GM06990 (cell line): ENCODE results near the gene GPR87.

ENCODE experiments used
- DNase-seq: peaks from one replicate; pipeline ENCODE4 v3.0.0-alpha.2; 2011; ENCODE audit not compliant: insufficient read length; ENCODE audit errors: extremely low read depth
- H3K27me3 ChIP-seq: replicated peaks from 2 replicates; pipeline ENCODE4 v1.6.0; 2011; ENCODE audit warnings: low read length; ENCODE audit not compliant: control insufficient read depth, insufficient read depth
- H3K36me3 ChIP-seq: 2 replicates; pipeline ENCODE4 v1.5.1; 2011; ENCODE audit warnings: low read length; ENCODE audit not compliant: control insufficient read depth, insufficient read depth
- H3K4me3 ChIP-seq: replicated peaks from 2 replicates; pipeline ENCODE4 v1.5.1; 2011; ENCODE audit warnings: low read depth, mild to moderate bottlenecking, control low read depth, low read length
- TF ChIP-seq, protein P1 (sequence below): IDR thresholded peaks from 2 replicates; pipeline ENCODE4 v1.5.1; 2011; ENCODE audit warnings: low read length, control low read depth, mild to moderate bottlenecking, inconsistent platforms; ENCODE audit not compliant: insufficient read depth, poor library complexity, severe bottlenecking

Gene GPR87

DNA sequence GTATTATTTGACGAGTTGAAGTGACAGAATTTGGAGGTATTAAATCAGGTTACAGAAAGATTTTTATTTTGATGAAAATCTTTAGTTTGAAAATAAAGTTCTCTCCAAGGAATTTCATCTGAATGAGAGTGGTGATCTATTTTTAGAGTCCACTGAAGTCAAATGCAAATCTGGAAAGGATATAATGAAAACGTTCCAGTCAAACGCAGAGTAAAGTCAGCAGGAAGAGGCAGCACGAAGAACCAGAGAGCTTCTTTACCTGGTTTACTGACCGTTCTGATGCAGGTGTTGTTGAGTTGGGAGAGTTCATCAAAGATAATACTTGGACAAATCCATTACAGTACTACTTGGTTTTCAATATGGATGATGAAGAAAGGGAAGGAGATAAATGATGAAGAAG, 47.0 kb downstream of the GPR87 start:
- Histone ChIP-seq H3K27me3 (no peaks in the 10 kb centered on the region), H3K4me3 (no peak overlapping the region), H3K36me3 (no peaks in the 10 kb centered on the region)
- TF ChIP-seq, protein P1, sequence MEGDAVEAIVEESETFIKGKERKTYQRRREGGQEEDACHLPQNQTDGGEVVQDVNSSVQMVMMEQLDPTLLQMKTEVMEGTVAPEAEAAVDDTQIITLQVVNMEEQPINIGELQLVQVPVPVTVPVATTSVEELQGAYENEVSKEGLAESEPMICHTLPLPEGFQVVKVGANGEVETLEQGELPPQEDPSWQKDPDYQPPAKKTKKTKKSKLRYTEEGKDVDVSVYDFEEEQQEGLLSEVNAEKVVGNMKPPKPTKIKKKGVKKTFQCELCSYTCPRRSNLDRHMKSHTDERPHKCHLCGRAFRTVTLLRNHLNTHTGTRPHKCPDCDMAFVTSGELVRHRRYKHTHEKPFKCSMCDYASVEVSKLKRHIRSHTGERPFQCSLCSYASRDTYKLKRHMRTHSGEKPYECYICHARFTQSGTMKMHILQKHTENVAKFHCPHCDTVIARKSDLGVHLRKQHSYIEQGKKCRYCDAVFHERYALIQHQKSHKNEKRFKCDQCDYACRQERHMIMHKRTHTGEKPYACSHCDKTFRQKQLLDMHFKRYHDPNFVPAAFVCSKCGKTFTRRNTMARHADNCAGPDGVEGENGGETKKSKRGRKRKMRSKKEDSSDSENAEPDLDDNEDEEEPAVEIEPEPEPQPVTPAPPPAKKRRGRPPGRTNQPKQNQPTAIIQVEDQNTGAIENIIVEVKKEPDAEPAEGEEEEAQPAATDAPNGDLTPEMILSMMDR, result no peak
- no peak for DNase-seq

DNA sequence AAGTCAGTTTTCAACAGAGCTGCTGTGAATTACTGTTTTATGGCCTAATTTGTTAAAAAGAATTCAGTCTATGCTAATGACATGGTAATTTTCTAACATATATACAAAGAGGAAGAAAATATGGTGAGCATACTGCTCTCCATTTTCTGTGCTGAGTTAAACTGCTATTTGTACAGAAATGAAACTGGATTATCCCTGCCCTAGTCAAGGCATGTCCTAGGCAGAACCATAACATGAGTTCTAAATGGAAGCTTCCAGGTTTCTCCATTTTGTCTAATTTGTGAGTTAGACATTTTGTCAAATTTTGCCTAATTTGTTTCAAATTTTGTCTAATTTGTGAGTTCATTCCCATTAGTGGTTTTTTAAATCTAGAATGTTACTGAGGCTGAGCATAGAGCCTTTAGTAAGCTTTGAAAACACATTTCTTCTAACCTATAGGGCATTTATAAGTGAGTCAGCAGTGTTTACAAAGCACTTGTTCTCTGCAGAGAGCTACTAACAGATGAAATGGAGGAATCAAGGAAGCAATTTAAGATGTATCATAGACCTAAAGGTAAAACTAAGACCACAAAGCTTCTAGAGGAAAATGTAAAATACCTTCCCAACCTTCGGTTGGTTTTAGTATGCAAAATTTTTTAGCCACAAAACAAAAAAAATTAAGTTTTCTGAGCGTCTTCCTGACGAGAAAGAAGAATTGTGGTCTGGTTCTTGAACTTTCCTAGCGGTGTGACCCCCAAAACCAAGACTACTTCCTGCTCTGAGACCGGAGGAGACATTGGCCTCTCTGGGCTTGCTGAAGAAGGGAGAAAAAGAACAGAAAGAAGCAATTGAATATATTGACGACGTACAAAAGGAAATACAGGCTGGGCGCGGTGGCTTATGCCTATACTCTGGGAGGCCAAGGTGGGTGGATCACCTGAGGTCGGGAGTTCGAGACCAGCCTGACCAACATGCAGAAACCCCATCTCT, 48.1 kb downstream of the GPR87 start:
- peak; percentile 37 for DNase-seq

DNA sequence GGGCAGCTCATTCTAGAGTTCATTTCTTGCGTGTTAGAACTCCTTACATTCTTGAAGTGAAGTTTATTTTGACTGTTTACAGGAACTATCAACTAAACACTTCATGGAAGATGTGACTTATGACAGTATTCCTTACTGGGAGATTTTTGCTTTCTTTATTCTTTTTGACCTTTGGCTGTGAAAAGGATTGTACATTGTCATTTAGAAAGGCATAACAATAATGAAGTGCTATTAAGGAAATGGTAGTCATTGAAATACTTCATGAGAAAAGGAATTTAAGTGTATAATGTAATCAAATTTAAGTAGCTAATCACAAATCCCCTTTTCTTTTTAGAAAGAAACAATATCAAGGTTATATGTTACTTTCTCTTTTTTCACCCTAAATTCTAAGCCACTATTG, 49.6 kb downstream of the GPR87 start:
- Histone ChIP-seq H3K27me3 (no peaks in the 10 kb centered on the region), H3K4me3 (no peak overlapping the region), H3K36me3 (no peaks in the 10 kb centered on the region)
- TF ChIP-seq, protein P1, result no peak
- DNase-seq, result no peak

More for the DNA sequence above, 48.1 kb downstream of the GPR87 start:
- Histone ChIP-seq H3K36me3 (no peaks in the 10 kb centered on the region), H3K4me3 (no peak overlapping the region), H3K27me3 (no peaks in the 10 kb centered on the region)
- TF ChIP-seq, protein P1, result no peak

DNA sequence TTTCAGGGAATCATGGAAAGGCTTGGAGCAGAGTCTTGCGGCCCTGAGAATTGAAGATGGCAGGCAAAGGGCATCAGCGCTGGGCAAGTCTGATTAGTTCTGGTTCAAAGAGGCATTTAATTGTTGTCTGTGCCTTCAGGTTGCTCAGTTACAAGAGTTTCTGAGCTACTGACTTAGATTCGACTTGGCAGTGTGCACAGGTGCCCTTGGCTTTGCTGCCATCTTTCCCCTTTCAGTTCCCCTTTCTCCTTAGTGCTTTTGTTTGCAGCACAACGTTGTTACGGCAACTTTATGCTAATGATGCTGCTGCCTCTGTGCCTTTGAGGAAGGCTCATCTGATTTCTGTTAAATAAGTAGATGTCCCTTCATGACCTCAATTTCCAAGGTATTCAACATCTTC, 50.8 kb downstream of the GPR87 start:
- TF ChIP-seq, protein P1, result no peak
- peak; percentile 53 for DNase-seq
- Histone ChIP-seq H3K27me3 (no peaks in the 10 kb centered on the region), H3K4me3 (no peak overlapping the region), H3K36me3 (no peaks in the 10 kb centered on the region)

DNA sequence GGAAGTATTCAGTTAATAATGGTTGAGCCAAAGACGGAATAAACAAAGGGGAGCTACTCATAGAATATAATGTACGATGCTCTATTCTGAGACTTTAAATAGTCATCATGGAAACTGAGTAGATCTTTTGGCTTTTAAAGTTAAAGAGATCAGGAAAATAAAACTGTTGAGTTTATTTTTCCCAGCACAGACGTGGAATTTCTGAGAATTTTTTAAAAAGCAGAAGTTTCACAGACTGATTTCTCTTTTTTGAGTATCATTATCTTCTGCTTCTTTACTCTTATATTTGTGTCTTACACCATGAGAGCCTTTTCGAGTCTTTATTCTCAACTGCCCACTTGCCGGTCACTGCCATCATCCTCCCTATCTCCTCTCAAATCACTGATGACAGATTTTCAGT, 51.5 kb downstream of the GPR87 start:
- Histone ChIP-seq H3K27me3 (no peaks in the 10 kb centered on the region), H3K4me3 (no peak overlapping the region), H3K36me3 (no peaks in the 10 kb centered on the region)
- TF ChIP-seq, protein P1, result no peak
- no peak for DNase-seq
